Cardiac muscle cell (in vitro differentiated cells and primary cell): ENCODE measurements around the gene NOVA2. TPM values are rescaled to one million over a fixed set of nuclear protein-coding genes. Genes with fewer than 3 reads are reported as not detected.

ENCODE experiments used
- DNase-seq, 2 donors: peaks; one replicate each; pipeline versions ENCODE4 v3.0.0 to v3.0.0-alpha.2; 2010 to 2017; ENCODE audit warnings: low read depth in 1 of 2, low spot score in 1 of 2
- H3K27ac ChIP-seq: fragments of 200-600 bp; sonication (generic); 2 replicates; pipeline ENCODE4 v1.5.1; 2016
- H3K27me3 ChIP-seq: fragments of 200-600 bp; sonication (generic); 2 replicates; pipeline ENCODE4 v1.6.0; 2016; ENCODE audit warnings: control low read depth
- H3K36me3 ChIP-seq: fragments of 200-600 bp; sonication (generic); 2 replicates; pipeline ENCODE4 v1.5.1; 2016; ENCODE audit warnings: control low read depth
- H3K4me1 ChIP-seq: fragments of 200-600 bp; sonication (generic); 2 replicates; pipeline ENCODE4 v1.8.1; 2017; ENCODE audit warnings: low read depth, mild to moderate bottlenecking, mixed run types
- H3K4me3 ChIP-seq: fragments of 200-600 bp; sonication (generic); 2 replicates; pipeline ENCODE4 v1.5.1; 2016; ENCODE audit warnings: mild to moderate bottlenecking
- H3K9me3 ChIP-seq: fragments of 200-600 bp; sonication (generic); 2 replicates; pipeline ENCODE4 v1.5.1; 2017; ENCODE audit warnings: low read depth, mild to moderate bottlenecking, control low read depth
- CTCF ChIP-seq: IDR thresholded peaks from 2 replicates; pipeline ENCODE4 v1.5.1; 2012; ENCODE audit warnings: low read depth, mild to moderate bottlenecking, low read length
- polyA plus RNA-seq: library from polyadenylated mRNA; unstranded; fragments of >200 nt; fragmentation: Nextera tagmentation; extraction: Ambion mirVana; gene quantifications from 2 replicates; pipeline ENCODE4 v1.2.1, GENCODE V29; 2016
- total RNA-seq: library from RNA; depleted of rRNA; stranded (reverse); fragments of >200 nt; gene quantifications from 2 replicates; pipeline ENCODE4 v1.2.3, GENCODE V29; 2016

The NOVA2 gene
- total and polyA plus RNA-seq, 2 experiments from 2014 or later = 0.17 to 0.71 TPM

- no peak overlapping the region for H3K27ac ChIP-seq
- TF ChIP-seq CTCF = no peak
- H3K9me3 ChIP-seq = no peaks in the 10 kb centered on the region
- no peaks in the 10 kb centered on the region for H3K4me1 ChIP-seq
- DNase-seq = peak; percentile 89 to 95
- no peak overlapping the region for H3K4me3 ChIP-seq
- H3K36me3 ChIP-seq = no peaks in the 10 kb centered on the region
- H3K27me3 ChIP-seq = peaks cover 4% of the 10 kb centered on the region
Measured at GRCh38 chr19:45927565-45928261, 46.0 kb downstream of the NOVA2 start.

- H3K36me3 ChIP-seq = no peaks in the 10 kb centered on the region
- H3K9me3 ChIP-seq = no peaks in the 10 kb centered on the region
- no peak overlapping the region for H3K27ac ChIP-seq
- DNase-seq = no peak
- TF ChIP-seq CTCF = no peak
- no peak overlapping the region for H3K4me3 ChIP-seq
- H3K4me1 ChIP-seq = no peaks in the 10 kb centered on the region
- H3K27me3 ChIP-seq = no peaks in the 10 kb centered on the region
Measured at GRCh38 chr19:45924891-45925447, 48.7 kb downstream of the NOVA2 start.

GRCh38 chr19:45922281-45922680 is 51.4 kb downstream of the NOVA2 start:
- peak; percentile 18 for TF ChIP-seq CTCF
- Histone ChIP-seq H3K27me3 (no peaks in the 10 kb centered on the region), H3K4me3 (no peak overlapping the region), H3K36me3 (no peaks in the 10 kb centered on the region), H3K9me3 (no peaks in the 10 kb centered on the region), H3K27ac (no peak overlapping the region), H3K4me1 (no peaks in the 10 kb centered on the region)
- no peak for DNase-seq

- no peaks in the 10 kb centered on the region for H3K4me1 ChIP-seq
- H3K4me3 ChIP-seq = no peak overlapping the region
- H3K9me3 ChIP-seq = no peaks in the 10 kb centered on the region
- H3K36me3 ChIP-seq = no peaks in the 10 kb centered on the region
- DNase-seq = no peak
- H3K27me3 ChIP-seq = no peaks in the 10 kb centered on the region
- no peak for TF ChIP-seq CTCF
- no peak overlapping the region for H3K27ac ChIP-seq
Measured at GRCh38 chr19:45920458-45920857, 53.2 kb downstream of the NOVA2 start.

GRCh38 chr19:45919678-45920077 is 54.0 kb downstream of the NOVA2 start:
- DNase-seq = no peak
- H3K27ac ChIP-seq = no peak overlapping the region
- H3K27me3 ChIP-seq = no peaks in the 10 kb centered on the region
- no peaks in the 10 kb centered on the region for H3K9me3 ChIP-seq
- no peaks in the 10 kb centered on the region for H3K4me1 ChIP-seq
- no peak for TF ChIP-seq CTCF
- H3K4me3 ChIP-seq = no peak overlapping the region
- no peaks in the 10 kb centered on the region for H3K36me3 ChIP-seq
